Measurements from ENCODE around the gene FOLR2.

FOLR2 gene

GRCh38 chr11:72231396-72232259 lies 15.0 kb downstream of the FOLR2 start:
- Histone ChIP-seq H3K4me1 (ENCODE audit: control insufficient read depth, insufficient read depth, low read length, unreplicated experiment) (no peaks in the 10 kb centered on the region), H3K79me2 (ENCODE audit: control insufficient read depth, insufficient read depth, low read length, unreplicated experiment) (peaks cover 10% of the 10 kb centered on the region), H3K27ac (ENCODE audit: low read depth, low read length) (no peak overlapping the region), H3K4me3 (ENCODE audit: low read depth, low read length) (no peak overlapping the region), H3K27me3 (ENCODE audit: insufficient read depth, low read length) (no peaks in the 10 kb centered on the region), H2AFZ (ENCODE audit: low read length, unreplicated experiment) (no peak overlapping the region), H3K36me3 (ENCODE audit: insufficient read depth, low read length) (peaks cover 19% of the 10 kb centered on the region; the same call in 1 of the 2 replicates)

DNA sequence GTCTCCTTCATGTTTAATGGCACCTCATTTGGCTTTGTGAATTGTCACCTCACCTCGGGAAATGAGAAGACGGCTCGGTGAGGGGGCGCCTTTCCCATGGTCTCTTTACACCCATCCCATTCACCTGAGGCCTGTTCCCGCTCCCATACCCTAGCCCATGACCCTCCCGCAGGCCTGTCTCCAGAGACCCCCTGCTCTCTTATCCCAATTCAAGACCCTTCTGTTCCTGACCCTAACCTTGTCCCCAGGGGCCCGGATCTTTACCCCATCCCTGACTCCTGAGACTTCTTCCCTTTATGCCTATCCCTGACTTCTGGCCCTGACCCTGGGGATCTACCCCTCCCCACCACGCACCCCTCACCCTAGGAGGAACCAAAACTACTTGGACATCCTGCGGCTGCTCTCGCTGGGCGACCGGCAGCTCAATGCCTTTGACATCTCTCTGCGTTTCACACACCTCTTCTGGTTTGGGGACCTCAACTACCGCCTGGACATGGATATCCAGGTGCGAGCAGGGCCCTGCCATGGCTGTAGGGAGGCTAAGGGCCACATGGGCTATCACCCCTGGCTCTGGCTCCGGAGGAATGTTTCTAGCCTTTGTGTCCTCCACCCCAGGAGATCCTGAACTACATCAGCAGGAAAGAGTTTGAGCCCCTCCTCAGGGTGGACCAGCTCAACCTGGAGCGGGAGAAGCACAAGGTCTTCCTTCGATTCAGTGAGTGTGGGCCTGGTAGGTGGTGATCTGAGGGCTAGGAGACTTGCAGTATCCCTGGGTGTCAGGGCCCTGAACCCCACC lies 15.9 kb downstream of the FOLR2 start:
- Histone ChIP-seq H3K4me1 (ENCODE audit: control insufficient read depth, insufficient read depth, low read length, unreplicated experiment) (no peaks in the 10 kb centered on the region), H3K27ac (ENCODE audit: low read depth, low read length) (no peak overlapping the region), H3K4me3 (ENCODE audit: low read depth, low read length) (no peak overlapping the region), H3K79me2 (ENCODE audit: control insufficient read depth, insufficient read depth, low read length, unreplicated experiment) (peaks cover 3% of the 10 kb centered on the region), H3K36me3 (ENCODE audit: insufficient read depth, low read length) (peaks cover 19% of the 10 kb centered on the region; the same call in 1 of the 2 replicates), H2AFZ (ENCODE audit: low read length, unreplicated experiment) (no peak overlapping the region), H3K27me3 (ENCODE audit: insufficient read depth, low read length) (no peaks in the 10 kb centered on the region)

GRCh38 chr11:72233056-72233772 lies 16.6 kb downstream of the FOLR2 start:
- Histone ChIP-seq H3K4me1 (ENCODE audit: control insufficient read depth, insufficient read depth, low read length, unreplicated experiment) (no peaks in the 10 kb centered on the region), H2AFZ (ENCODE audit: low read length, unreplicated experiment) (no peak overlapping the region), H3K36me3 (ENCODE audit: insufficient read depth, low read length) (peaks cover 19% of the 10 kb centered on the region; the same call in 1 of the 2 replicates), H3K79me2 (ENCODE audit: control insufficient read depth, insufficient read depth, low read length, unreplicated experiment) (no peaks in the 10 kb centered on the region), H3K4me3 (ENCODE audit: low read depth, low read length) (no peak overlapping the region), H3K27me3 (ENCODE audit: insufficient read depth, low read length) (no peaks in the 10 kb centered on the region), H3K27ac (ENCODE audit: low read depth, low read length) (no peak overlapping the region)

GRCh38 chr11:72233773-72234513 lies 17.3 kb downstream of the FOLR2 start:
- Histone ChIP-seq H2AFZ (ENCODE audit: low read length, unreplicated experiment) (no peak overlapping the region), H3K4me3 (ENCODE audit: low read depth, low read length) (no peak overlapping the region), H3K36me3 (ENCODE audit: insufficient read depth, low read length) (peaks cover 23% of the 10 kb centered on the region; the same call in 1 of the 2 replicates), H3K27me3 (ENCODE audit: insufficient read depth, low read length) (no peaks in the 10 kb centered on the region), H3K4me1 (ENCODE audit: control insufficient read depth, insufficient read depth, low read length, unreplicated experiment) (no peaks in the 10 kb centered on the region), H3K27ac (ENCODE audit: low read depth, low read length) (no peak overlapping the region), H3K79me2 (ENCODE audit: control insufficient read depth, insufficient read depth, low read length, unreplicated experiment) (no peaks in the 10 kb centered on the region)

DNA sequence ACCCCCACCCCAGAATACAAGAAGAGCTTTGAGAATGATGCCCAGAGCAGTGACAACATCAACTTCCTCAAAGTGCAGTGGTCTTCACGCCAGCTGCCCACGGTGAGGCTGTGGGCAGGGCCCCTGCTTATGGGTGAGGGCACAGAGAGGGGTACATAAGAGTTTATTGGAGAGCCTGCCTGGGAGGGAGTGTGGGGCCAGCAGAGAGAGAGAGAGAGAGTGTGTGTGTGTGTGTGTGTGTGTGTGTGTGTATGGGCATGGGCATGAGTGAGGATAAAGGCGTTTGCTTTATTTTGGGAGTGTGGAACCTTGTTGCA lies 17.9 kb downstream of the FOLR2 start:
- no peaks in the 10 kb centered on the region for H3K79me2 ChIP-seq (ENCODE audit: control insufficient read depth, insufficient read depth, low read length, unreplicated experiment)
- H3K36me3 ChIP-seq (ENCODE audit: insufficient read depth, low read length), result peaks cover 23% of the 10 kb centered on the region; the same call in 1 of the 2 replicates
- H3K4me3 ChIP-seq (ENCODE audit: low read depth, low read length), result no peak overlapping the region
- H3K27me3 ChIP-seq (ENCODE audit: insufficient read depth, low read length), result no peaks in the 10 kb centered on the region
- H2AFZ ChIP-seq (ENCODE audit: low read length, unreplicated experiment), result no peak overlapping the region
- no peak overlapping the region for H3K27ac ChIP-seq (ENCODE audit: low read depth, low read length)
- H3K4me1 ChIP-seq (ENCODE audit: control insufficient read depth, insufficient read depth, low read length, unreplicated experiment), result peaks cover 4% of the 10 kb centered on the region

GRCh38 chr11:72234920-72235319 lies 18.3 kb downstream of the FOLR2 start:
- no peak overlapping the region for H3K4me3 ChIP-seq (ENCODE audit: low read depth, low read length)
- no peak overlapping the region for H2AFZ ChIP-seq (ENCODE audit: low read length, unreplicated experiment)
- no peaks in the 10 kb centered on the region for H3K79me2 ChIP-seq (ENCODE audit: control insufficient read depth, insufficient read depth, low read length, unreplicated experiment)
- no peak overlapping the region for H3K27ac ChIP-seq (ENCODE audit: low read depth, low read length)
- H3K36me3 ChIP-seq (ENCODE audit: insufficient read depth, low read length), result peaks cover 23% of the 10 kb centered on the region; the same call in 1 of the 2 replicates
- H3K27me3 ChIP-seq (ENCODE audit: insufficient read depth, low read length), result no peaks in the 10 kb centered on the region
- peaks cover 4% of the 10 kb centered on the region for H3K4me1 ChIP-seq (ENCODE audit: control insufficient read depth, insufficient read depth, low read length, unreplicated experiment)

DNA sequence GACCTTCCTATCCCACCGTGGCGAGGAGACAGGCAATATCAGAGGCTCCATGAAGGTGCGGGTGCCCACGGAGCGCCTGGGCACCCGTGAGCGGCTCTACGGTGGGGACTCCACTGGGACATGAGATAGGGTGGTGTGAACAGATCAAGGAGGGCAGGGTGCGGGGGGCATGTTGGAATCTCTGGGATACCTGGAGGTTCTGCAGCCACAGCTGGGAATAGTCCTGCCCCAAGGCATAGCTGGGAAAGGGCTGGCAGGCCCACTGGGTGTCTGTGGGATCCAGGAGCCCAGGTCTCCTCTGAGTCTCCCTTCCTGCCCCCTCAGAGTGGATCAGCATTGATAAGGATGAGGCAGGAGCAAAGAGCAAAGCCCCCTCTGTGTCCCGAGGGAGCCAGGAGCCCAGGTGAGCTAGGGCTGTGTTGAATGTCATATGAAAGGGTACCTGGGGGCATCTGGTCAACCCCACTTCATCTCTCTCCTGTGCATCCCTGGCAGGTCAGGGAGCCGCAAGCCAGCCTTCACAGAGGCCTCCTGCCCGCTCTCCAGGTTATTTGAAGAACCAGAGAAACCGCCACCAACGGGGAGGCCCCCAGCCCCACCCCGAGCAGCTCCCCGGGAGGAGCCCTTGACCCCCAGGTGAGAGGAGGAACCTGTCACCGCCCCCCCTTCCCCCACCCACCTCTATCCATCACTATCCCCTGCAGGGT lies 18.9 kb downstream of the FOLR2 start:
- peaks cover 23% of the 10 kb centered on the region; the same call in 1 of the 2 replicates for H3K36me3 ChIP-seq (ENCODE audit: insufficient read depth, low read length)
- peaks cover 4% of the 10 kb centered on the region for H3K4me1 ChIP-seq (ENCODE audit: control insufficient read depth, insufficient read depth, low read length, unreplicated experiment)
- H2AFZ ChIP-seq (ENCODE audit: low read length, unreplicated experiment), result no peak overlapping the region
- no peak overlapping the region for H3K4me3 ChIP-seq (ENCODE audit: low read depth, low read length)
- no peak overlapping the region for H3K27ac ChIP-seq (ENCODE audit: low read depth, low read length)
- no peaks in the 10 kb centered on the region for H3K79me2 ChIP-seq (ENCODE audit: control insufficient read depth, insufficient read depth, low read length, unreplicated experiment)
- no peaks in the 10 kb centered on the region for H3K27me3 ChIP-seq (ENCODE audit: insufficient read depth, low read length)

DNA sequence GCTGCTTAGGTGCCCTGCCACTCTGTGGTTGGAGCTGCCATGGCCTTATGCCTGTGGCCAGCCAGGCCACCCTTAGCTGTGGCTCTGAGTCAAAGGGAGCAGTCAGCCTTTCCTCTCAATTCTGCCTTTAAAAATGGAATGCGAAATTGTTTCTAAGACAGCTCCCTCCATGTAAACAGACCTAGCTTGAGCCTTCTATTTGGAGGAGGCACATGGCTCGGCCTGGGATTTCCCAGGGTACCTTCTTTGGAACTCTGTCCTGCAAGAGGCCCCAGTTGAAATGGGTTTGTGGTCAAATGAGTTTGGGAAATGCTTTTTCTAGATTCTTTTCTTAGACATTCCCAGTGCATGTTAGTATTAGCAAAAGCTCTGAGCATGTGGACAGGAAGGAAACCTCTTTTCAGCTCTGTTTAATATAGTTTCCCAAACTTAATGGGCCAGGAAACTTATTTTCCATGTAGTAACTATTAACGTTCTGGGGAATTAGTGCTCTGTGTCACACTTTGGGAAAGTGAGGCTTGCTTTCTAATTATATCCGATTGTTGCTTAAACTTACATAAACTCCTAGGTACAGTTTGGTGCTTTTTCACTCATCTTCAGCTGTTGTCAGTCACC lies 19.6 kb downstream of the FOLR2 start:
- Histone ChIP-seq H3K36me3 (ENCODE audit: insufficient read depth, low read length) (peaks cover 21% of the 10 kb centered on the region; the same call in 1 of the 2 replicates), H3K27ac (ENCODE audit: low read depth, low read length) (no peak overlapping the region), H2AFZ (ENCODE audit: low read length, unreplicated experiment) (no peak overlapping the region)

GRCh38 chr11:72236774-72237111 lies 20.1 kb downstream of the FOLR2 start:
- Histone ChIP-seq H3K79me2 (ENCODE audit: control insufficient read depth, insufficient read depth, low read length, unreplicated experiment) (no peaks in the 10 kb centered on the region), H3K27me3 (ENCODE audit: insufficient read depth, low read length) (peaks cover 6% of the 10 kb centered on the region; the same call in 1 of the 2 replicates), H3K4me1 (ENCODE audit: control insufficient read depth, insufficient read depth, low read length, unreplicated experiment) (peaks cover 4% of the 10 kb centered on the region), H3K36me3 (ENCODE audit: insufficient read depth, low read length) (peaks cover 16% of the 10 kb centered on the region; the same call in 1 of the 2 replicates), H2AFZ (ENCODE audit: low read length, unreplicated experiment) (no peak overlapping the region), H3K27ac (ENCODE audit: low read depth, low read length) (no peak overlapping the region), H3K4me3 (ENCODE audit: low read depth, low read length) (no peak overlapping the region)

More for the DNA sequence above, 19.6 kb downstream of the FOLR2 start:
- Histone ChIP-seq H3K79me2 (ENCODE audit: control insufficient read depth, insufficient read depth, low read length, unreplicated experiment) (no peaks in the 10 kb centered on the region), H3K4me1 (ENCODE audit: control insufficient read depth, insufficient read depth, low read length, unreplicated experiment) (peaks cover 4% of the 10 kb centered on the region), H3K4me3 (ENCODE audit: low read depth, low read length) (no peak overlapping the region), H3K27me3 (ENCODE audit: insufficient read depth, low read length) (0 out of 2 replicates have a peak, but pooled peaks cover 4% of the 10 kb centered on the region)

Data from ACC112 (cell line).